ENCODE results near the gene ROR1. TPM values are rescaled to one million over a fixed set of nuclear protein-coding genes. Genes with fewer than 3 reads are reported as not detected.

The ROR1 gene
- total RNA-seq, 4 donors from 2014 or later: 8.8 to 30.4 (median 14.1) TPM

- TF ChIP-seq, protein P1, sequence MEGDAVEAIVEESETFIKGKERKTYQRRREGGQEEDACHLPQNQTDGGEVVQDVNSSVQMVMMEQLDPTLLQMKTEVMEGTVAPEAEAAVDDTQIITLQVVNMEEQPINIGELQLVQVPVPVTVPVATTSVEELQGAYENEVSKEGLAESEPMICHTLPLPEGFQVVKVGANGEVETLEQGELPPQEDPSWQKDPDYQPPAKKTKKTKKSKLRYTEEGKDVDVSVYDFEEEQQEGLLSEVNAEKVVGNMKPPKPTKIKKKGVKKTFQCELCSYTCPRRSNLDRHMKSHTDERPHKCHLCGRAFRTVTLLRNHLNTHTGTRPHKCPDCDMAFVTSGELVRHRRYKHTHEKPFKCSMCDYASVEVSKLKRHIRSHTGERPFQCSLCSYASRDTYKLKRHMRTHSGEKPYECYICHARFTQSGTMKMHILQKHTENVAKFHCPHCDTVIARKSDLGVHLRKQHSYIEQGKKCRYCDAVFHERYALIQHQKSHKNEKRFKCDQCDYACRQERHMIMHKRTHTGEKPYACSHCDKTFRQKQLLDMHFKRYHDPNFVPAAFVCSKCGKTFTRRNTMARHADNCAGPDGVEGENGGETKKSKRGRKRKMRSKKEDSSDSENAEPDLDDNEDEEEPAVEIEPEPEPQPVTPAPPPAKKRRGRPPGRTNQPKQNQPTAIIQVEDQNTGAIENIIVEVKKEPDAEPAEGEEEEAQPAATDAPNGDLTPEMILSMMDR (IDR thresholded peaks at IDR 0.05): no peak
- DNase-seq (ENCODE audit: low spot score) (no peak), ATAC-seq (ENCODE audit: low FRiP score) (no peak)
Observed at GRCh38 chr1:63894627-63895265, 120.9 kb downstream of the ROR1 start.

GRCh38 chr1:63896755-63897154 lies 122.9 kb downstream of the ROR1 start:
- TF ChIP-seq, protein P1 (IDR thresholded peaks at IDR 0.05): no peak
- ATAC-seq (ENCODE audit: low FRiP score) (no peak), DNase-seq (ENCODE audit: low spot score) (no peak)

DNA sequence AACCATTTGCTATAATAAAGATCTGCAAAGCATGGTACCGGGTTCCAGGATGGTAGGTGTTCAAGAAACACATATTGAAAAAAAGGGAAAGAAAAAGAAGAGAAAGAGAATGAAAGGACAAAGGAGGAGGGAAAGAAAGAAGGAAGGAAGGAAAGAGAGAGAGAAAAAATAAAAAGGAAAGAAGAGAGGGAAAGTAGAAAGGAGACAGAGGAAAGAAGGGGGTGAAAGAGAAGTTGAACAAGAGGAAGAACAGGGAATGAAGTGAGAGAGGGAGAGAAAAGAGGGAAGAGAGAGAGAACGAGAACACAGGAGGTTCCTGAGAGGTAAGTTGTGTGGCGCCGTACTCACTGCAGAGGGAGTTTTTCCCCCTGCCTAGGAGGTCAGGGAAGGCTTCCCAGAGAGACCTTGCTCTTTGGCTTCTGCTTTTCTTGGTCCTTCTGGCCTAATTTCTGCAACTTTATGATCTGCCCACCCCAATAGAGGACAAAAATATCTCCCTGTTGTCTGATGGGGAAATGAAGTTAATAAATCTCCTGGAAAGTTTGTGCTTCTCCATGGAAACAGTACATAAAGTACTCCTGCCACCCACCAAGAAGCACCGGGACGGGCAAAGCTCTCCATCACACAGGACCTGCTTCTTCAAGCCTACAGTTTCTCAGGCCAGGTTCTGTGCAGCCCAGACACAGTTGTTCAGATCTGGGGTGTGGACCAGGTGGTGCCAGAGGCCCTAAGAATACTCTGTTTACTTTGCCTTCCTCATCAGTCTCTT lies 124.8 kb downstream of the ROR1 start:
- DNase-seq (ENCODE audit: low spot score) (no peak), ATAC-seq (ENCODE audit: low FRiP score) (no peak)
- TF ChIP-seq, protein P1 (IDR thresholded peaks at IDR 0.05): no peak

- ATAC-seq (ENCODE audit: low FRiP score) (no peak), DNase-seq (ENCODE audit: low spot score) (no peak)
- TF ChIP-seq, protein P1 (IDR thresholded peaks at IDR 0.05): no peak
Observed at GRCh38 chr1:63901094-63901493, 127.3 kb downstream of the ROR1 start.

DNA sequence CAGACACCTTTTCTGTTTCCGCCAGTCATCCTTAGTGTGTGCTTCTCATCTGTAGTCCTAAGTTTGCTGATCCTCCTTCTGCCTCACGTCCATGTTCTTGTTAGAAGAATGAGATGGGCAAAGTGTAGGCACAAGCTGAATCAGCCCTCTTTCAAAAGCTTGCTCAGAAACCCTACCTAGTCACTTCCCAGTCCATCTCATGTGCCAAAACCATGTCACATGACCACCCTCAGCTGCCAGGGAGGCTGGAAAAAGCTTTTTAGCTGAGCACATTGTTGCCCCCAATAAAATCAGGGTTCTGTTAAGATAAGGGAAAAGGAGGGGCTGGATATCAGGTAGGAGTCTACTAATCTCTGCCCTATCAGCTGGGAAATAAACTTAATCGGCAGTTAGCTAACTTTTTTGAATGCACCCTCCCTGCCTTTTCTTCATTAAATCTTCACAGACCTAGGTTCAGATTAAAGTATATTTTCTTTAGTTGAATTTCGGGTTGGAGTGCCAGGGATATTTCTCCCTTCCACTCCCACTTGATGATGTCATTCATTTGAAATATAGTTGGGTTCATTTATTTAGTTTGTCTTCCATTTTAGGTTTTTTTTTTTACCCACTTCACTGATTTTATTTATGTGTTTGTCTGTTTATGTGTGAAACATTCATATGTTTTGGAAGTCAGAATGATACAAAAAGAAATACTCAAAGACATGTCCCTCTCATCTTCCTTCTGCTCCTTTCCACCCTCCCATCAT lies 129.2 kb downstream of the ROR1 start:
- ATAC-seq (ENCODE audit: low FRiP score) (peak; percentile 83), DNase-seq (ENCODE audit: low spot score) (no peak)
- TF ChIP-seq, protein P1 (IDR thresholded peaks at IDR 0.05): no peak

DNA sequence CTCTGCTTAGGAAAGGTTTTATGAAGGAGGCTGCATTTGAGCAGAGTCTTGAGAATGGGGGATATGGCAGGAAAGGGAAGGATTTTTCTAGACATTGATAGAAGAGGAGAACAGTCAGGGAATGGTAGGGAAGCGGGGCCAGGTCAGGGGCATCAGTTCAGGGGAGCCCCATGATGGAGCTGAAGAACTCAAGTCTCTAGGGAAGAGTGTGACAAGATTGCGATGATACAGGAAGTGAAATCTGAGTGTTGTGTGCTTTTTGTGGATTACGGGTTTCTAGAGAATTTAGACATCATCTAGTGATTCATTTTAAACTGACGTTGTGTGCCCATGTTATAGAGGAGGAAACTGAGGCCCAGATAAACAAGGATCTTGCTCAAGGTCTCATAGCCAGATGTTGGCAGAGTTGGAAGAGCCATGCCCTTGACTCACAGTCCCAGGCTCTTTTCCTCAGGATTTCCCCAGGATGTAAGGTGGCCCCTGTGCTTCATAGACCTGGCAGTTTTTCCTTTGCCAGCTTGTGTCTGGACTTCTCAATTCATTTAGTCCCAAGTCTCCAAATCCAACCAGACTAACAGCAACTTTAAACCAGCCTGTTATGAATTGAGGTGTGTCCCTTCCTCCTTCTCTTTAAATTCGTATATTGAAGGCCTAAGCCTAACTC lies 130.3 kb downstream of the ROR1 start:
- ATAC-seq (ENCODE audit: low FRiP score) (no peak), DNase-seq (ENCODE audit: low spot score) (no peak)
- TF ChIP-seq, protein P1 (IDR thresholded peaks at IDR 0.05): no peak

Data from omental fat pad (tissue), 4 donors.